Heart left ventricle (tissue), 16 donors: ENCODE results near the gene SPTAN1. TPM values are rescaled to one million over a fixed set of nuclear protein-coding genes. Genes with fewer than 3 reads are reported as not detected.

ENCODE experiments used
- ATAC-seq, 4 donors: fragments of 200-7000 bp; cut with Tn5 transposase; one replicate each; pipeline ENCODE4 v1.9.1; 2020 to 2022; ENCODE audit warnings: moderate library complexity in 4 of 4, mild to moderate bottlenecking in 3 of 4, moderate number of reproducible peaks in 1 of 4
- DNase-seq, 5 donors: peaks; one replicate each; pipeline ENCODE4 v3.0.0-alpha.2; 2020
- H3K27ac ChIP-seq, 12 donors: fragments of 200-600 bp; sonication (generic) in 4 of 12; one replicate each; pipeline versions ENCODE4 v1.5.0 to v1.8.0; 2016 to 2022; ENCODE audit warnings: mild to moderate bottlenecking in 2 of 12
- H3K27me3 ChIP-seq, 9 donors: fragments of 200-600 bp; sonication (generic) in 2 of 9; one replicate each; pipeline versions ENCODE4 v1.5.1 to v1.8.0; 2016 to 2022; ENCODE audit warnings: mild to moderate bottlenecking in 3 of 9
- H3K36me3 ChIP-seq, 9 donors: fragments of 200-600 bp; sonication (generic) in 2 of 9; one replicate each; pipeline versions ENCODE4 v1.5.0 to v1.8.0; 2018 to 2022; ENCODE audit warnings: mild to moderate bottlenecking in 2 of 9
- H3K4me1 ChIP-seq, 12 donors: fragments of 200-600 bp; sonication (generic) in 4 of 12; one replicate each; pipeline versions ENCODE4 v1.5.0 to v1.8.0; 2016 to 2022; ENCODE audit warnings: mild to moderate bottlenecking in 3 of 12
- H3K4me3 ChIP-seq, 12 donors: fragments of 200-600 bp; sonication (generic) in 4 of 12; one replicate each; pipeline versions ENCODE4 v1.5.0 to v1.8.0; 2017 to 2022; ENCODE audit warnings: mild to moderate bottlenecking in 9 of 12, moderate library complexity in 4 of 12
- H3K9me3 ChIP-seq, 12 donors: fragments of 200-600 bp; sonication (generic) in 4 of 12; one replicate each; pipeline versions ENCODE4 v1.5.0 to v1.8.0; 2016 to 2022; ENCODE audit warnings: mild to moderate bottlenecking in 1 of 12
- POLR2A ChIP-seq, 2 donors: fragments of 450-650 bp; IDR thresholded peaks; one replicate each; pipeline ENCODE4 v1.6.1; 2017; ENCODE audit warnings: antibody characterized with exemption in 2 of 2, mild to moderate bottlenecking in 2 of 2, moderate library complexity in 2 of 2
- WGBS, 4 donors: extraction: QIAGEN DNeasy Blood & Tissue Kit in 2 of 4; methylation state at CpG; one replicate each; pipeline versions ENCODE4 v1.1.5 to v1.1.7; 2013 to 2018; 5-methylcytosine and 5-hydroxymethylcytosine counted together
- intact Hi-C, 10 donors: fragments of 100-400 bp; cut with DNase I; formaldehyde crosslinking; loops; one replicate each; pipeline versions ENCODE4 v1.11.1 to v1.14.2; 2022
- polyA plus RNA-seq, 2 donors: library from polyadenylated mRNA; stranded (reverse); fragments of 200-250 nt; gene quantifications; one replicate each; pipeline ENCODE4 v1.2.3, GENCODE V29; 2013
- total RNA-seq, 9 donors: library from RNA; depleted of rRNA in 2 of 9; stranded (reverse); fragments of >200 nt in 2 of 9; fragmentation: NEBNext Ultra II Directional in 3 of 9; extraction: Animal tissue kit (Norgen Biotek cat#: 25700) in 3 of 9; gene quantifications; one replicate each; pipeline versions ENCODE4 v1.1.0 to v1.2.4, GENCODE V29; 2016 to 2023
- TF ChIP-seq, protein P1 (sequence below), 12 donors: fragments of 200-600 bp; sonication (generic) in 4 of 12; IDR thresholded peaks; one replicate each; pipeline versions ENCODE4 v1.5.0 to v1.8.0; 2018 to 2022; ENCODE audit warnings: antibody characterized with exemption in 12 of 12, mild to moderate bottlenecking in 5 of 12
- donor health status: ischemic (EF 13 %, LVEDD 7.1; RV severe dilation, severe dysfunction).
- donor health status: healthy with polysubstance abuse.
- donor health status: DM: no; HTN: yes; CAD: no.
- donor health status: DM: no; HTN: no; CAD: no.
- donor health status: ischemic (EF 25% LVEDD 6.9; RV normal size, moderate dysfunction).
- donor health status: ischemic (EF 25% LVEDD 5.7; RV mildly dilated, moderate dysfunction).
- donor health status: healthy.
- donor health status: DM: yes; HTN: yes; CAD: no.
- donor health status: ischemic (EF 35%, LVEDD 5.7; RV mildly dilated, moderate dysfunction).
- donor health status: nonischemic (EF 11% LVEDD 7.7; RV severe dilation, severe dysfunction).
- donor health status: DM: yes; HTN: yes; CAD: no.
- donor health status: PGD.
- donor health status: ischemic (EF 29% LVEDD 5.4; RV normal size, mild dysfunction).
- donor health status: nonischemic (EF 23%, LVEDD 6.1; RV moderate dilation, normal function).

The SPTAN1 gene
- total and polyA plus RNA-seq, 11 donors: 104 to 472 (median 273) TPM

DNA sequence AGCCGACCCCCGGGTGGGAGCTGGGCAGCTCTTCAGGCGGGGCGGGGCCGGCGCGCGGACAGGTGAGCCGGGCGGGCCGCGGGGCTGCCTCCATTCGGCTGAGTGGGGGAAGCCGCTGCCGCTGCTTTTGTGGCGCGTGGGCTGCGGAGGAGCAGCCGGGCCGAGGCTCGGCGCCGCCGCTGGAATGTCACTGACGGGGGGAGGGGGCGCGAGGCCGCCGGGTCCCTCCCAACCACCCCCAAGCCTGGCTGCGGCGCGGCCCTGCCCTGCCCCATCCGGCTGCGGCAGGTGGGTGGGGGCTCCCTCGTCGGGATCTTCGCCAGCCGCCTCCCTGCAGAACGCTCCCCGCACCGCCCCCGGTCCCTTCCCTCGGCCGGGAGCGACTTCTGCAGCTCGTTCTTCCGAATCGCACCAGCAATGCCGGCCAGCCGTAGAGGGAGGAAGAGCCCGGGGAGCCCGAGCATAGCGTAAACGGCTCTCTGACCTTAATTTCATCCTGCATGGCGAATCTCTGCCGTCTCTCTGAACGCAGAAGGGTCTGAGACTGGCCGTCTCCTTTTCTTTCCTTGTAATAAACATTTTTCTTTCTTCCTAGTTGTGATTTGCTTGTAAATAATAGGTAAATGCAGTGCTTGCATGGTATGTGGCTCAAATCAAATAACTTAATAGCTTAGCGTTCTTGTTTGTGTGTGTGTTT lies 505 bp downstream of the SPTAN1 start:
- Histone ChIP-seq H3K9me3 (no peaks in the 10 kb centered on the region), H3K4me1 (peaks cover 18 to 75% (median 63%) of the 10 kb centered on the region in 12 donors), H3K36me3 (peaks cover 0 to 6% (median 0%) of the 10 kb centered on the region in 9 donors), H3K27me3 (no peaks in the 10 kb centered on the region), H3K27ac (peak overlapping the region; percentile 94 to 100 (median 98)), H3K4me3 (peak overlapping the region; percentile 77 to 98 (median 95))
- ATAC-seq (peak in 3 of 4 donors; percentile 23 to 44 (median 35)), DNase-seq (peak; percentile 56 to 83 (median 73))
- peak in 1 of 2 donors; percentile 20 for TF ChIP-seq POLR2A (IDR thresholded peaks at IDR 0.05)
- TF ChIP-seq, protein P1, sequence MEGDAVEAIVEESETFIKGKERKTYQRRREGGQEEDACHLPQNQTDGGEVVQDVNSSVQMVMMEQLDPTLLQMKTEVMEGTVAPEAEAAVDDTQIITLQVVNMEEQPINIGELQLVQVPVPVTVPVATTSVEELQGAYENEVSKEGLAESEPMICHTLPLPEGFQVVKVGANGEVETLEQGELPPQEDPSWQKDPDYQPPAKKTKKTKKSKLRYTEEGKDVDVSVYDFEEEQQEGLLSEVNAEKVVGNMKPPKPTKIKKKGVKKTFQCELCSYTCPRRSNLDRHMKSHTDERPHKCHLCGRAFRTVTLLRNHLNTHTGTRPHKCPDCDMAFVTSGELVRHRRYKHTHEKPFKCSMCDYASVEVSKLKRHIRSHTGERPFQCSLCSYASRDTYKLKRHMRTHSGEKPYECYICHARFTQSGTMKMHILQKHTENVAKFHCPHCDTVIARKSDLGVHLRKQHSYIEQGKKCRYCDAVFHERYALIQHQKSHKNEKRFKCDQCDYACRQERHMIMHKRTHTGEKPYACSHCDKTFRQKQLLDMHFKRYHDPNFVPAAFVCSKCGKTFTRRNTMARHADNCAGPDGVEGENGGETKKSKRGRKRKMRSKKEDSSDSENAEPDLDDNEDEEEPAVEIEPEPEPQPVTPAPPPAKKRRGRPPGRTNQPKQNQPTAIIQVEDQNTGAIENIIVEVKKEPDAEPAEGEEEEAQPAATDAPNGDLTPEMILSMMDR (IDR thresholded peaks at IDR 0.05): no peak
- 0 to 1% (median 1%) methylated on average over 21 to 59 of the region's 59 CpGs for WGBS, 4 donors
- intact Hi-C loops: loop anchor here in 5 of 10 donors (1.0 to 5.0 kb wide), 4 partner anchors 48 to 97 kb away; partner anchors contain the start of genes GLE1 (in 3 of the 5) and ODF2 (in 3 of the 5)

DNA sequence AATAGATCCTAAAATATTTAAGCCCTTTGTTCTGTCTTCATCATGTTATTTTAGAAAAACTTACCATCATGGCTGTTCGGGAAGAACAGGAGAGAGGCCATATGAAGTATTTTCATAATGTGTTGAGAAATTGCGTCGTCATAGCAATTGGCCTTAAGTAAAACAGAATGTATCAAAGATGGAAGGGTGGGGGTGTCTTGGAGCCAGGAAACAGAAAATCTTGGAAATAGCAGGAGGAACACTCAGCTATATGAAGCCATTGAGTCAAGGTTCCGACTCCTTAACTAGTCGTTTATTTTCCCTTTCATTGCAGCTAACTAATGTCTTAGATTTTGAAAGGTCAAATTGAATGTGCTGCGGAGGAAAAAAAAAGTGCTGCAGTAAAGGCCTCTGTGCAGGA lies 1.3 kb downstream of the SPTAN1 start:
- H3K4me3 ChIP-seq: peak overlapping the region; percentile 77 to 98 (median 95)
- TF ChIP-seq, protein P1 (IDR thresholded peaks at IDR 0.05): no peak
- no peak for TF ChIP-seq POLR2A (IDR thresholded peaks at IDR 0.05)
- intact Hi-C loops: loop anchor here in 5 of 10 donors (2.0 to 5.0 kb wide), 3 partner anchors 49 to 96 kb away; partner anchors contain the start of genes GLE1 (in 3 of the 5) and ODF2 (in 2 of the 5)
- no peak for DNase-seq
- no peaks in the 10 kb centered on the region for H3K27me3 ChIP-seq
- H3K27ac ChIP-seq: peak overlapping the region; percentile 94 to 100 (median 98)
- H3K36me3 ChIP-seq: peaks cover 0 to 6% (median 0%) of the 10 kb centered on the region in 9 donors
- H3K4me1 ChIP-seq: peaks cover 18 to 83% (median 71%) of the 10 kb centered on the region in 12 donors
- 5 to 15% (median 10%) methylated on average over 6 of the region's 6 CpGs for WGBS, 4 donors
- no peak for ATAC-seq
- H3K9me3 ChIP-seq: no peaks in the 10 kb centered on the region

DNA sequence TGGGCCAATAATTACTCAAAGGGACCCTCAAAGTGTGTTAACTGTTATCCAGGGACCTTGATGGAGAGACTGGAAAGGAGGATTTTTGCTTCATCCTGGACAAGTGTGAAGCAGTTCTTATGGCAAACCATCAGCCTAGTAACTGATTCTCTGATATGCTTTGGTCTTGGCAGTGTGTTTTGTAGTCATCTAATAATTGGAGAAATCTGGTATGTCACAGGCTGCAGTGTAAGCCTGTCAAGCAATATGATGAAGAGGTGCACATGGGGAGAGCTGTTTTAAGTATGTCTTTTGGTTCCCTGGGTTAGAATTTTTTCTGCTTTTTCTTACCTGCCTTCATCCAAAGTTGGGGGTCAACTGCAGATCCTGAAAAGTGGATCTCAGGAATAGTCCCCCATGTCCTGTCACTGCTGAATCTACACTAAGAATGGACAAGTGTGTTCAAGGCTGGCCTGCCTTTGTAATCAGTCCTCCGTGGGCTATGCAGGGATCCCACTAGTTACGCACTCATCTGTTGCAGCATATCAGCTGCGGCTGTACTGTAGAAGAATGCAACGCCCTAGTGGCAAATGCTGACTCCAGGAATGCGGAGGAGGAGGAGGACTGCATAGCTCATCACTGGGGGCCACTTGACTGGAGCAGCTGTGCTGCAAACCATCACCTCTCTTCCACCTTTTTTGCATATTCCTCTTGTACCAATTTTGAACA lies 1.9 kb downstream of the SPTAN1 start:
- Histone ChIP-seq H3K27ac (peak overlapping the region in 11 of 12 donors; percentile 94 to 100 (median 99)), H3K9me3 (no peaks in the 10 kb centered on the region), H3K4me1 (peaks cover 24 to 85% (median 76%) of the 10 kb centered on the region in 12 donors), H3K27me3 (no peaks in the 10 kb centered on the region), H3K36me3 (peaks cover 0 to 6% (median 0%) of the 10 kb centered on the region in 9 donors), H3K4me3 (peak overlapping the region; percentile 77 to 98 (median 95))
- DNase-seq (peak in 4 of 5 donors; percentile 58 to 80 (median 65)), ATAC-seq (peak in 3 of 4 donors; percentile 31 to 53 (median 35))
- WGBS, 4 donors: 6 to 18% (median 11%) methylated on average over 5 of the region's 5 CpGs
- intact Hi-C loops: loop anchor here in 4 of 10 donors (5.0 kb wide), 2 partner anchors 52 to 97 kb away; partner anchors contain the start of genes GLE1 (in 2 of the 4) and ODF2 (in 2 of the 4)
- no peak for TF ChIP-seq POLR2A (IDR thresholded peaks at IDR 0.05)
- TF ChIP-seq, protein P1 (IDR thresholded peaks at IDR 0.05): peak in 2 of 12 donors; percentile 5 to 10
